HepG2 (cell line): ENCODE data around the gene CCDC86.

ENCODE experiments used
- CTCF ChIP-seq: sonication (generic); formaldehyde crosslinking; IDR thresholded peaks from 2 replicates; pipeline ENCODE4 v1.5.0; 2020; ENCODE audit warnings: mild to moderate bottlenecking, missing genetic modification reagents, moderate library complexity
- EZH2 ChIP-seq: conservative IDR thresholded peaks from 2 replicates; pipeline ENCODE4 v1.6.1; 2012; ENCODE audit warnings: mild to moderate bottlenecking, low read depth, low read length, moderate library complexity
- NR3C1 ChIP-seq: sonication (generic); formaldehyde crosslinking; IDR thresholded peaks from 2 replicates; pipeline ENCODE4 v1.4.0; 2020; ENCODE audit warnings: missing genetic modification reagents
- SIN3A ChIP-seq: IDR thresholded peaks from 2 replicates; pipeline ENCODE4 v1.6.1; 2011; ENCODE audit warnings: low read depth, mild to moderate bottlenecking, control low read depth, low read length, borderline replicate concordance

GRCh38 chr11:60851327-60852104, 9.6 kb downstream of the CCDC86 start:
- no peak for TF ChIP-seq CTCF
- no peak for TF ChIP-seq SIN3A
- no peak for TF ChIP-seq EZH2
- TF ChIP-seq NR3C1 (CRISPR knock-in tag) = no peak
